IPS DF 4.7 (cell line): ENCODE results near the gene SPINK9.

ENCODE experiments used
- DNase-seq: peaks from one replicate; pipeline ENCODE4 v3.0.0-alpha.2; 2013; ENCODE audit warnings: low spot score; ENCODE audit errors: extremely low read depth

Gene SPINK9

DNA sequence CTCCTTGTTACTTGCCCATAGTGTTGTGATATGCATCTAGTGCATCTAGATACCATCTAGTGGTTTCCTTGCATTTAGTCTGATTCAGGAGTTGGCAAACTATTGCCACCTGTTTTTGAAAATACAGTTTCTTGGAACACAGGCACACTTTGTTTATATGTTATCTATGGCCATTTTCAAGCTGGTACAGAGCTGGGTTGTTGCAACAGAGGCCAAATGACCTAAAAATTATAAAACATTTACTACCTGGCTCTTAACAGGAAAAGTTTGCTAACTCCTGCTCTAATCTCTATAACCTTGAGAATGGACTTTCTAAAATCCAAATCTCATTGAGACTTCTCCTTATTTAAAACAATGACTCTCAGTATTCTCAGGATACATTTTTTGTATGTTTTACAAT lies 29.0 kb downstream of the SPINK9 start:
- no peak for DNase-seq

DNA sequence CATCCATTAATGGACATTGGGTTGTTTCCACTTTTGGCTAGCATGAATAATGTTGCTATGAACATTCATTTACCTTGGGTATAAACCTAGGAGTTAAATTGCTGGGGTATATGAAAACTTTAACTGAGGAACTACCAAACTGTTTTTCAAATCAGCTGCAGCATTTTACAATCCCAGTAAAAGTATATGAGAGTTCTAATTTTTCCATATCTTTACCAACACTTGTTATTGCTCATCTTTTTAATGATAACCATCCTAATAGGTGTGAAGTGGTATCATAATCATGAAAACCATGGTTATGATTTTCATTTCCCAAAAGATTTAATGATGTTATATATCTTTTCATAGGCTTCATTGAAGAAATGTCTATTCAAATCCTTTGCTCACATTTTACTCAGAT lies 32.9 kb downstream of the SPINK9 start:
- no peak for DNase-seq

DNA sequence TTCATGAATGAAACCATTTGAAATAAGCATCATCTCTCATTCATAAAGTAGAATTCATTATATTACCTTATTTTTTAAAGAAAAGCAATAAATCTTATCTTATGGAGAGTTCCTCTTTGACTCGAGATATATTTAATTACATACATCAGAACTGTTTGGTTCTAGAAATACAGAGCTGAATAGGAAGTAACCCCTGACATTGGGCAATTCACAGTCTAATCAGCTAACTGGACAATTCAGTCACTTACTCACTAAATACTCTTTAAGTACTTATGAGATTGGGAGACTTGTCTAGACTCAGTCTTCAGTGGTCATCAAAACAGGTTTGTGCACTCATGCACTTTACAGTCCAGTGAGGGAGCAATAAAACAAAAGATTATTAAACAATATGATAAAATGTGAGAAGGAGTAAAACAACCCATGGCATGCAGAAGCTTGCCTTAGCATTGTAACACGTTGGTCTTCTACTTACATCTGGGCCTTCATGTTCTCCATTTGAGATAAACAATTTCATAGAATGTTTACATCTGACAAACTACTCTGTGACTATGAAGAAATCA lies 36.9 kb downstream of the SPINK9 start:
- no peak for DNase-seq

DNA sequence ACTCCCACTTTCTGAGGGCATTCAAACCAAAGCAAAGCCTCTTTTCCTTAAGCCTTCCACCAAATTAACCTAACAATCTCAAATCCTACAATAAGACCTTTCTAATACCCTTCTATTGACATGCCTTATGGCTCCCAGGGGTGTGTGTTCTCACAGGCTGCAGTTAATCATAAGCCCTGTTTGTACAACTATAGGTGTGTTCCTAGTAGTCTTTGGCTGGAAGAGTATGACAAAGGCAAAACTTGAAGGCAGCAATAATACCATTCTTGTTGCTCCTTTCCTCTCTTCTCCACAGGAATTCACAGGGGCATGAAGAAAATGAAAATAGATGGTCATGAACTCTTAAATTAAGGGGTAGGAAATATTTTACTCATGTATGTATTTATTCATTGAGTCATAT lies 37.5 kb downstream of the SPINK9 start:
- no peak for DNase-seq

DNA sequence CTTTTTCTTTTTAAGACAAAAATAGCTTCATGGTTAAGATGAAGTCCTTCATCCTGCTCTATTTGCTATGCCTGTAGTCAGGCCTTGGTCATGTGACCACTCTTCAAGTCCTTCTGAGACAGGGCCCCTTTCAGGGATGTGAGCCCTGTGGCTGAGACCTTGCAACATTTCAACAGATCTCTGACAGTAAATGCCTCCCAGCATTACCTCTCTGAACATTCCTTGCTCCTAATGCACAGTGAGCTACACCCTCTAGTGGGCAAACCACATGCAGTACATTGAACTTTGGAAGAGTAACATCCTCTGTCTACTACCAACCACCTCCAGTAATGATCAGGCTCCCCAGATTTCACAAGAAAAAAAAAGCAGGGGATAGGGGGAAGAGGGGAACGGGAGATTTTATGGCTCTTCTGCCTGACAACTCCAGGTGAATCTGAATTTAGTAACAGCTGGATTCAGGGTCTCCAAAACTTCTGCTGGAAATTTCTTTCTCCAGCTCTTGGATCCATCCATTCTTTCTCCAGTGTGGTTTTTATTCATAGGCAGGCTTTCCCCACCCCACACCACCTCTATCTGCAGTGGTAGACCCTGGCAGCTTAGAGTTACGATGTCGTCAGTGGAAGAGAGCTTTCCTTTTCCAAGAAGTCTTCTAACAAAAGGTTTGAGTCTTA lies 39.5 kb downstream of the SPINK9 start:
- DNase-seq: no peak

DNA sequence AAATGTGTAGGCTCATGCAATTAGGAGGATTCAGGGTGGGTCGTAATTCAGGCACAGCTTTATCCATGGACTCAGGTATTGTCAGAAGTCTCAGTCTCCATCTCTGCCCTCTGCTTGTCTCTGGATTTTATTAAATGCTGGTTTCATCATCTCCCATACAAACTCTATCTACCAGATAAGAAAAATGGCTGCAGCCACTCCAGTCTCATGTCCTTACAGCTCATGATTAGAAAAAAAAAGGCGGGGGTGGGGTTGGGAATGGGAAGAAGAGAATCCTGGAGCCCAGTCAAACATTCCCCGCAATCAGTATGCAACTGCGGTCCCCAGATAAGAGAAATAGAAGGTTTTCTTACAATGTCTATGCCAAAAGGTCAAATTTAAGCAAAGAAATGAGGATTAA lies 40.8 kb downstream of the SPINK9 start:
- no peak for DNase-seq

DNA sequence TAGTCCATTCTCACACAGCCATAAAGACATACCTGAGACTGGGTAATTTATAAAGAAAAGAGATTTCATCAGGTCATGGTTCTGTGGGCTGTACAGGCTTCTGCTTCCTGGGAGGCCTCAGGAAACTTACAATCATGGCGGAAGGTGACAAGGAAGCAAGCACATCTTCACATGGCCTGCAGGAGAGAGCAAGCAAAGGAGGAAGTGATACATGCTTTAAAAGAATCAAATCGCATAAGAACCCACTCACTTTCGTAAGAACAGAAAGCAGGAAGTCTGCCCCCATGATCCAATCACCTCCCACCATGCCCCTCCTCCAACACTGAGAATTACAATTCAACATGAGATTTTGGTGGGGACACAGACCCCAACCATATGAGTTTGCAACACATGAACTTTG lies 43.3 kb downstream of the SPINK9 start:
- DNase-seq: no peak

DNA sequence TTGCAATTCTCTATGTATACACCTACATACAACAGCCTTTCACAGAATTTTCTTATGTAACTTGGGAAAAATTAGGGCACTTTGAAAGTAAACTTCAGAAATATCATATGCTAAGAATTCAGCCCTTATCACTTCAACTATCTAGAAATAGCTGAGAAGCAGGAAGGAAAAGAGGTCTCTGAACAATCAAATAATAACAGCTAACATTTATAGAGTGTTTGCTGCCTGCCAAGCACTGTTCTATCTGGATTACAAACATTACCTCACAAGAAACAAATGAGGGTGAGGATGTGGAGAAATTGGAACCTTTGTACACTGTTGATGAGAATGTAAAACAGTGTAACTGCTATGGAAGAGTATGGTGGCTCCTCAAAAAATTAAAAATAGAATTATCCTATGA lies 44.0 kb downstream of the SPINK9 start:
- no peak for DNase-seq

DNA sequence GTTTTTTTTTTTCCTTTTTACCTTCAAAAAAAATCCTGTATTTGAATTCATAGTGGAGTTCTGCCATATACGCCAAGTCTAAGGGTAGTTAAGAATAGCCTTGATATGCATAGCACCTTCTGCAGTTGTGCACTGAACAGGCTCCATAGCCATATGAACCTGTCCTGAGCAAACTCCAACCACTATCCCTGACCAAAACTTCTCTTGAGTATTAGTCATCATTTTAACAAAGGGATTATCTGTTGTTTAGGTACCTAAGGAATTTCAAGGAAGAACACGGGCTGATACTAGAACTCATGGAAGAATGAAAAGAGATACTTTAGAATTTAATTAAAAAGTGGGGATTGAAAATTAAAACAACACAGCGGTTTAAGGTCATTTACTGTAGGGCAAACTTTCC lies 46.5 kb downstream of the SPINK9 start:
- DNase-seq: no peak

DNA sequence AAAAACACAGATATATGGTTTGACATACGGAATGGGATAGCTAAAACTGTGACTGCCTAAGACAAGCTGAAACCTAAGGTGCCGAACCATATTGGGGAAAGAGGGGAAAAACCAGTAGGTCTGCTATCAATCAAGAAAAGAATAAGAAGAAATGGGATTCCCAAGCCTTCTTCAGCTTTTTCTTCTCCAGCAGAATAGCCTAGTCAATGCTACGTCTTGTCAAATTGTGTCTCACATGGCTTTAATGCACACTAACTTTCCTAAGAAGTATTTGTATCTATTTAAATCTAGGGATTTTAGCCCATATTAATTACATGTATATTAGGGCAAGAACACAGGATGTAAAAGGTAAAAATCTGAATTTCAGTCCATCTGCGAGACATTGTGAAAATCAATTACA lies 47.6 kb downstream of the SPINK9 start:
- DNase-seq: no peak

DNA sequence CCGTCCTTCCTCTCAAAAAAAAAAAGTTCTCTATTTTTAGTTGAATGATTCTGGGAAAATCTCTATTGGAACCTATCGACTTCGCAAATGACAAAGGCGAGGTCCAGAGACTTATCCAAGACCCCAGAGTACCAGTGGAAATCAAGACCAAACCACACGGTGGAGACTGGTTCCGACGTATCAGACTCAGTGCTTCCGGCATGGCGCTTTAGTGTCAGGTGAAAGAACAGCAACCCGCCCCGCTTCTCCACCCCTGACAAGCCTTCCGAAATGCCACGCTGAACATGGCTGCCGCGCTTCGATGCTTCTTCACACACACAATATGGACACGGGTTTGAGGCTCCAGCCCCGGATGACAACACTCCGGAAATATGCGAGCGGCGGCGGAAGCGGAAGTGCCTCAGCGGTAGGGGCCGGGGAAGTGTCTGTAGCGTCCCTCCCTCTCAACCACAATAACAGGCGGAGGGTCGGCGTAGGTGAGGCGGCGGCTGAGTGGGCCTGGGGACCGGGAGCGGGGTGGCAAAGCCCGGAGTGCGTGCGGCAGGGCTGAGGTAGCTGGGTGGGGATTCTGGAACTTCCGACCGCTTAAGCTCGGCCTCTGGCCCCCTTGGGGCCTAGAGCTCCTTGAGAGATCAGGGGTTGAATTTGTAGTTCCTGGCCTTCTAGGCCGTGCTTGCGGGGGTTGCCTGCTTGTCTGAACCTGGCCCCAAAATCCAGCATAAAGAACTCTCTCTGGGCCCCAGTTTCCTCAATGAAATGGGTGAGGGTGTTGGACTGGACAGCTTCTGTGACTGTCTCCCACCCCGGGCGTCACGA lies 48.4 kb downstream of the SPINK9 start, which contains the start of gene FBXO38:
Gene FBXO38 (plus strand): TSS at position 395 of the 816 bp plus-strand sequence. CDS start 10,819 bp downstream, outside the sequence.
- peak; percentile 94 for DNase-seq

DNA sequence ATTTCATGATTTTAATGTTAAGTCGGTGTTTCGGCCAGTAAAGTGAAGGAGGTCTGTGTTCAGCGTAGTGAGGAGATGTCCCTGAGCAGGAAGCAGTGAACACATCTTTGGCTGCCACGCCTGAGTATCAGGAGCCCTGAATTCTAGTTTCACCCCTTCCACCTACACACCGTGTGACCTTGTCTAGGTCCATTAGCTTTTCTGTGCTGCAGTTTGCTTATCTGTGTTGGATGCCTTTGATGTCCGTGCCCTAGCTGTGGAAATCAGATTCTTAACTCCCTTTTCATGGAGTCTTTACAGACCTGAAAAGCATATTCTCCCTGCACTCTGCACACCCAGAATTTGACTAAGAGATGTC lies 49.0 kb downstream of the SPINK9 start:
- DNase-seq: no peak

DNA sequence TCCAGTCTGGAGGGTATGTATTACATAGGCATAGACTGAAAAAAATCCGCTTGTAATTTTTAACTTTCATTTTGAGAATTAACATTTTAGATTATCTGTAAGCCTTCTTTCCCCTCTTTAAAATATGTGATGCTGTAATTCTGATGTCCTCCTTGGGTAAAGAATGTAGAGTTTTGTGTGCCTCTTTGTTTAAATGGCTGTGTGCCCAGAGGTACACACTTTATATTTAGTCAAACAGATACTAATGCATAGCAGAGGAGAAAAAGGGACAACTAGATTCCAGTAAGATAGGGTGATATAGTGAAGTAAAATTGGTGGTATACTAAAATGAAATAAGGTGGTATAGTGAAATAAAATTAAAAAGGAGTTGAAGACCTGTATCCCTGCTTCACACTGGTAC lies 49.7 kb downstream of the SPINK9 start:
- DNase-seq: no peak

DNA sequence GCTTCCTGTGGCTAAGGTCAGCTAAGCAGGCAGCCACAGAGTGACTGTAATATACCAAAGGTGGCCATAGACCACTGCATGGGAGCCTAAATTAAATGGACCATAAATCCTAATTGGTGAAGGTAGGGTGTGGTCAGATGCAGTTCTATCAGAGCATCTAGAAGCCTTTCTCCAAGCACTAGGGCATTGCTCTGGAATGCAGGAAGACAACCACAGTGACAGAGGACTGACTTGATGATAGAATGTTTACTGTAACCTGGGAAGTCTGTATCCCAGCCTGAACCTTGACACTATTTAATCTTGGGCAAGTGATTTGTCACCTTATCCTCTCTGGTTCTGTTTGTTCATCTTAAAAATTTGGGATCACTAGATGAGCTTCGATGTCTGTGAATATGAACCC lies 50.7 kb downstream of the SPINK9 start:
- no peak for DNase-seq

DNA sequence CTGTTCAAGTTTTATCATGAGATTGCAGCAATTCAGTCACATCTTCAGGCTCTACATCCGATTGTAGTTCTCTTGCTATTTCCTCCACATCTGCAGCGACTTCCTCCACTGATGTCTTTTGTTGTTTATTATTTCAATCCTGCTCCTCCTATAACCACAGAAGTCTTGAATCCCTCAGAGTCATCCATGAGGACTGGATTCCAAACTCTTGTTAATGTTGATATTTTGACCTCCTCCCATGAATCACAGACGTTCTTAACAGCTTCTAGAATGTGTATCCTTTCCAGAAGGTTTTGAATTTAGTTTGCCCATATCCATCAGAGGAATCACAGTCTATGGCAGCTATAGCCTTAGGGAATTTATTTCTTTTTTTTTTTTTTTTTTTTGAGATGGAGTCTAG lies 52.0 kb downstream of the SPINK9 start:
- DNase-seq: no peak

DNA sequence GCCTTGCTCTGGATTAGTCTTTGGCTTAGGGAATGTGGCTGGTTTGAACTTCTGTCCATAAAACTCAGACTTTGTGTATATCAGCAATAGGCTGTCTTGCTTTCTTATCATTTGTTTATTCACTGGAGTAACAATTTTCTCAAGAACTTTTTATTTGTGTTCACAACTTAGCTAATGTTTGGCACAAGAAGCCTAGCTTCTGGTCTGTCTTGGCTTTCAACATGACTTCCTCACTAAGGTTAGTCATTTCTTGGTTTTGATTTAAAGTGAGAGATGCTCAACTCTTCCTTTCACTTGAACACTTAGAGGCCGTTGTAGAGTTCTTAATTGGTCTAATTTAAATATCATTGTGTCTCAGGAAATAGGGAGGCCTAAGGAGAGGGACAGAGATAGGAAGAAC lies 53.3 kb downstream of the SPINK9 start:
- DNase-seq: no peak
